HT-29 (cell line): ENCODE data around the gene TRAIP. TPM values are rescaled to one million over a fixed set of nuclear protein-coding genes. Genes with fewer than 3 reads are reported as not detected.
A peak's percentile ranks its signal among the peaks of the same experiment; 100 is the strongest.

Source experiments
- DNase-seq: peaks from one replicate; pipeline ENCODE4 v3.0.0-alpha.2; 2015; ENCODE audit warnings: low spot score
- total RNA-seq: library from RNA; depleted of rRNA; stranded (reverse); fragments of >200 nt; shearing (Covaris generic); gene quantifications from 2 replicates; pipeline ENCODE4 v1.2.3, GENCODE V29; 2014

Gene TRAIP
- total RNA-seq, 1 experiment from 2014 or later, result 10.3 TPM

DNA sequence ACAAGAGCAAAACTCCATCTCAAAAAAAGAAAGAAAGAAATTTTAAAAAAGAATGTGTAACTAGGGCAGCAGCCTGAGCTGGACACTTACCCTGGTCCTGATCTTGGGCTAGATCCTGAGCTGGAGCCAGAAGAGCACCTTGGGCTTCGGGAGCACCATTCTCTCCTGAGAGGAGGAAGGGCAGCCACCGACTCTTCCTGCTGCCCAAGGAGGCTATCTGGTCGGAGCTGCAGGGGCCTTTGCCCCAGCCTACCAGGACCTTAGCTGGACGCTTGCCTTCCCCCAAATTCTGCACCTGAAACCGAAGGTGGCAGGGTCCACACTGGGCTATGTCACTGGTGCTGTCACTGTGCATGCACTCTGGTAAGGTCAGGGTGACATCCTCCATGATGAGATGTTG lies 20.2 kb upstream of the TRAIP start:
- no peak for DNase-seq

GRCh38 chr3:49873623-49874022 lies 17.3 kb upstream of the TRAIP start:
- no peak for DNase-seq

DNA sequence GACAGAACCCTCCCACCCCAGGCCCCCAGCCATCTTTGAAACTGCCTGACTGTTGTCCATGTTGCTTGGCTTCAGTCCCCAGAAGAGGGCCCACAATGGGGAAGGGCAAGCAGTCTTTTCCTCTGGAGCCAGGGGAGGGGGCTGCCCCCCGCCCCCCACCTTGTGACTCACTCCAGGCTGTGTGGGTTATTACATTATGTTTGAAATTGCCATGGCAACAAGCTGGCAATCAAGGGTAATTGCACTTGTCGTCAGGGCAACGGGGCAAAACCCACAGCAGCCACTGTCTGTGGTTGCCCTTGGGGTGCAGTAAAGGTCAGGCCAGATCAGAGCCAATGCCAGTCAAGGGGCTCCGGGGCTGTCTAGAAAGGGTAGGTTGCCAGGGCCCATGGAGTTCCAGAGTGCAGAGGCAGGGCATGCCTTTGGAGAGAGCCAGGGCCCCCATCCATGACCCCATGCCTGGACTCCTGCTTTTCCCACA lies 16.5 kb upstream of the TRAIP start:
- DNase-seq, result no peak

DNA sequence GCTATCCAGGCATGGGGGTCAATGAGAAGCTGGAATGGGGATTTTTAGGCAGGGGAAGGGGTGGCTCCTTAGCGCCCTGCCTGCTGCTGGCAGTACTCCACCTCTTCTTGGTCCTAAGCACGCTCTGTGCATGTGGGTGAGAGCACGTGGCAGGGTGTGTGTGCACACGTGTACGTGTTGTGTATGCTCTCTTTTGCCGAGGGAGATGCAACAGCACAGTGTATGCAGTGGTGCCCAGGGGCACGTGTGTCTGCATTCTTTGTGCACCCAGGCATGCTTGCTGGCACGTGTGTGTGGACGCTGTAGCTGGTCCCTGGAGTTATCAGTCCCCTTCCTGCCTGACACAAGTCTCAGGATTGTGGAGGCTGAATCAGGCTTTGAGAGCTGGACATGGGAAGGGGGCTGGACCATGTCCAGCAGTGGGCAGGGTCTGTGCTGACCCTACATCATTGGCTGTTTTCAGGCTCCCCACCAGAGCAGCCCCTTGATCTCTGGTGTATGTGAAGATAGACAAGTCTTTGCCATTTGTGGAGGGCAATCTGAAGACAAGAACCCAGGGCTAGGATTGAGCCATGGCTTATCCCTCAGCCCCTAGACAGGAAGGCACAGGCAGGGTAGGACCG lies 15.3 kb upstream of the TRAIP start:
- DNase-seq, result no peak

- no peak for DNase-seq
These were observed 13.3 kb upstream of the TRAIP start, which contains the start of gene CAMKV for GRCh38 chr3:49869525-49870126. Gene CAMKV (minus strand): TSS chr3:49869906. CDS start chr3:49862388, 7,518 bp downstream.

- no peak for DNase-seq
These were observed 12.6 kb upstream of the TRAIP start for GRCh38 chr3:49868862-49869466.

- no peak for DNase-seq
These were observed 11.5 kb upstream of the TRAIP start for GRCh38 chr3:49867871-49868321.

GRCh38 chr3:49867400-49867799 lies 11.0 kb upstream of the TRAIP start:
- no peak for DNase-seq

- DNase-seq, result no peak
These were observed 8.9 kb upstream of the TRAIP start for GRCh38 chr3:49865198-49865784.

DNA sequence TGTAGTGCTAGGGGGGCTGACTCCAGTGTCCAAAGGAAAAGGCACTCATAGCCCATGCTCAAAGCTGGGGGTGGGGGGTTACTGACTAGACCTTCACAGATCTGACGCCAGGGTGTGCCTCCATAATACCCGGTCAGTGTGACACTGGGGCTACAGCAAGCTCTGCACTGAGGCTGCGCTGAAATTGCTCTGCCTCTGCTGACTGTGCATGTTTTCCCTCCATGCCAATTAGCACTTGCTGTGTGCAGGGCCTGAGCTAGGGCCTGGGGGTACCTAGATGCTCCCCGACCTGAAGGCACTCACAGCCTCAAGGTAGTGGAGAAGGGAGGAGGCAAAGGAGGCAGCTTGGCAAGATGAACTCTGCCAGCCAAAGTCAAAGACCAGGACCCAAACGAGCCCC lies 8.1 kb upstream of the TRAIP start:
- DNase-seq, result no peak

- DNase-seq, result no peak
These were observed 3.4 kb upstream of the TRAIP start for GRCh38 chr3:49859576-49860305.

GRCh38 chr3:49855662-49856061 lies 702 bp downstream of the TRAIP start:
- no peak for DNase-seq

- DNase-seq, result no peak
These were observed 10.7 kb downstream of the TRAIP start for GRCh38 chr3:49845694-49846093.

GRCh38 chr3:49844464-49845183 lies 11.7 kb downstream of the TRAIP start:
- no peak for DNase-seq

DNA sequence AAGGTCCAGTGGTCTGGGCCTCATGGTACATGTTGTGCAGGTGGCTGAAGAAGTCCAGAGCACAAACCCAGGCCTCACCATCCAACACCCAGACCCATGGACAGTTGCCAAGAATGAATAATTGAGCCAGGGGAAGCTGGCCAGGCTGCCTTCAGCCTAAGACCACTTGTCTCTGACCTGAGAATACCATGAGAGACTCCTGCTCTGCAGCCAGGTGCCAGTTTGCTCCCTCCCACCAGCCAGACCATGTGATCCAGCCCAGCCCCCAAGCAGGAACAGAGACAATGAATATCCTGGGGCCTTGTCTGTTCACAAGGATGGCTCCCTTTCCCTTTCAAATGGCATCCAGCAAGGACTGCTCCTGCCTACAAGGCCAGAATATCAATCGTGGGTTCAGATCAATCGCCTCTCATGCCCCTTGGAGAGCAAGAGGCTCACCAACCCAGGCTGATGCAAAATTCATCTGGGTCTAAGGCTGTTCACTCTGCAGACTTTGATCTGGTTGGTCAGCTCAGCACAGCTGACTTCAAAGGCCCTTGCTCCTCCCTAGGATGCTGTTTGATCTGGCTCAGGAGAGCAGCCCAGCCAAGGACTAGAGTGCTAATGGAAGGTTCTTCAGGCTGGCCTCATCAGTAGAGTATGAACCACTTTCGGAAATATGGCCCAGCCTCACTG lies 13.4 kb downstream of the TRAIP start:
- DNase-seq, result no peak

GRCh38 chr3:49841806-49842205 lies 14.6 kb downstream of the TRAIP start:
- DNase-seq, result no peak

DNA sequence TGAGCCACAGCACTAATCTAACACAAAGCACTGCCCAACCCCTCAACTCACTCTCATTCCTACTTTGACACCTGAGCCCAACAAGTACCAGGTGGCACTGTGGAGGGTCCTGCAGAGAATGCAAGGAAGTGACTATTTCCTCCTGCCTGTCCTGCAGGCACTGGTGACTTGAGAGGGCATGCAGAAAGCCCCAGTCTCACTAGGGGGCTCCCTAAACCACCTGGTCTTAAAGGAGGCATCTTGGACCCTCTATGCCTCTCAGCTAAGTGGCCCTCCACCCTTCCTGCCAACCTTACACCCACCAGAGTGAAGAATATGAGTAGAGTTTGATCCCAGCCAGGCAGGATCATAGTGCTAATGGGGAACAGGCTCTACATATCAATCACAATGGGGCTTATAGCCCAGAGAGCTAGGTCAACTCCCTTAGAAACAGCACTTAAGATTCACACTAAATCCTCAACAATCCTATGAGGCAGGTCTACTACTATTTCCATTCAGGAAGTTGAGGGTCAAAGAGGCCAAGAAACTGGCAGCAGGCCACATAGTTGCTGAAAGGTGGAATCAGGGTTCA lies 15.2 kb downstream of the TRAIP start:
- peak; percentile 17 for DNase-seq

- DNase-seq, result no peak
These were observed 16.0 kb downstream of the TRAIP start for GRCh38 chr3:49840388-49840787.

GRCh38 chr3:49839193-49839809 lies 17.1 kb downstream of the TRAIP start:
- DNase-seq, result peak; percentile 76

- DNase-seq, result no peak
These were observed 25.0 kb downstream of the TRAIP start for GRCh38 chr3:49831341-49831740.
